Gastroesophageal sphincter (tissue), 4 donors: ENCODE data around the gene LRRC74A. TPM values are rescaled to one million over a fixed set of nuclear protein-coding genes. Genes with fewer than 3 reads are reported as not detected.

Source experiments
- ATAC-seq: fragments of 150-250 bp; one replicate; pipeline ENCODE4 v1.9.1; 2016; ENCODE audit warnings: mild to moderate bottlenecking, moderate library complexity
- H3K27ac ChIP-seq, 4 donors: fragments of 200-600 bp; sonication (generic) in 3 of 4; 1 replicate in 3 of 4; 2 replicates in 1 of 4; pipeline ENCODE4 v1.5.1; 2016 to 2019
- H3K27me3 ChIP-seq: fragments of 200-600 bp; sonication (generic); one replicate; pipeline ENCODE4 v1.5.1; 2019
- H3K36me3 ChIP-seq, 2 donors: fragments of 200-600 bp; sonication (generic); one replicate each; pipeline ENCODE4 v1.5.1; 2019; ENCODE audit warnings: control low read depth in 1 of 2
- H3K4me1 ChIP-seq, 3 donors: fragments of 200-600 bp; sonication (generic); 1 replicate in 2 of 3; 2 replicates in 1 of 3; pipeline ENCODE4 v1.5.1; 2016 to 2019; ENCODE audit warnings: control low read depth in 2 of 3
- H3K4me3 ChIP-seq, 2 donors: fragments of 200-600 bp; sonication (generic); one replicate each; pipeline ENCODE4 v1.5.1; 2019; ENCODE audit warnings: mild to moderate bottlenecking in 1 of 2, moderate library complexity in 1 of 2
- H3K9me3 ChIP-seq, 3 donors: fragments of 200-600 bp; sonication (generic); one replicate each; pipeline ENCODE4 v1.5.1; 2017 to 2019; ENCODE audit warnings: control low read depth in 2 of 3
- EP300 ChIP-seq: sonication (generic); formaldehyde crosslinking; IDR thresholded peaks from one replicate; pipeline ENCODE4 v1.6.1; 2017; ENCODE audit warnings: antibody characterized with exemption, mild to moderate bottlenecking
- POLR2A ChIP-seq, 2 donors: fragments of 450-650 bp; IDR thresholded peaks; one replicate each; pipeline ENCODE4 v1.6.1; 2017; ENCODE audit warnings: antibody characterized with exemption in 2 of 2, mild to moderate bottlenecking in 2 of 2, moderate library complexity in 1 of 2
- POLR2AphosphoS5 ChIP-seq: sonication (generic); formaldehyde crosslinking; IDR thresholded peaks from one replicate; pipeline ENCODE4 v1.6.1; 2017; ENCODE audit warnings: antibody characterized with exemption
- WGBS, 2 donors: methylation state at CpG; one replicate each; pipeline ENCODE4 v1.1.5; 2018; ENCODE audit warnings: low coverage in 1 of 2; 5-methylcytosine and 5-hydroxymethylcytosine counted together
- total RNA-seq, 4 donors: library from RNA; depleted of rRNA; stranded (reverse); fragments of >200 nt; gene quantifications; one replicate each; pipeline ENCODE4 v1.1.0, GENCODE V29; 2016
- TF ChIP-seq, protein P1 (sequence below), 4 experiments: fragments of 200-600 bp in 2 of 4; fragments of 450-650 bp in 2 of 4; sonication (generic) in 1 of 4; IDR thresholded peaks; one replicate each; pipeline ENCODE4 v1.5.1; 2017 to 2019; ENCODE audit warnings: antibody characterized with exemption in 4 of 4, mild to moderate bottlenecking in 2 of 4, moderate library complexity in 2 of 4

The LRRC74A gene
- total RNA-seq, 4 donors from 2014 or later: not detected

- peaks cover 0 to 56% (median 32%) of the 10 kb centered on the region in 3 donors for H3K4me1 ChIP-seq
- no peaks in the 10 kb centered on the region for H3K9me3 ChIP-seq
- no peaks in the 10 kb centered on the region for H3K36me3 ChIP-seq
- 58 to 67% methylated on average over 4 to 5 of the region's 6 CpGs for WGBS, 2 donors
- H3K27me3 ChIP-seq: no peaks in the 10 kb centered on the region
- H3K4me3 ChIP-seq: no peak overlapping the region
- TF ChIP-seq EP300: no peak
- peak; percentile 43 for TF ChIP-seq POLR2AphosphoS5
- peak; percentile 20 for ATAC-seq
- peak overlapping the region; percentile 31 to 78 (median 77) for H3K27ac ChIP-seq
These were observed 75.2 kb downstream of the LRRC74A start for GRCh38 chr14:76901171-76902055.

DNA sequence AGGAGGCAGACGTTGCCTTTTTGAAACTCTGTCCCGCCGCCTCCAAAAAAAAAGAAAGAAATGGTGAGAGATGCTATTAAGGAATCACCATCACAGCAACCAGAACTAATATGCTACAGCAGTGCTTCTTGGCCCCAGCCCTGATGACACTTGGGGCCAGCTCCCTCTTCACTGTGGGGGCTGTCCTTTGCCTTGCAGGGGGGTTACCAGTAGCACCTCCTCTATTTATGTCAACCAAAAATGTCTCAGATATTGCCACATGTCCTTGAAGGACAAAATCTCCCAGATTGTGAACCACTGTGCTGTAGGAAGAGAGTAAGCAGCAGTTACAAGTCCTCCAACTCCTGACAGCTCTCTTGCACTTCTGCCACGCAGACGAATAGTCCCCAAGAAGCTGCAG, 76.4 kb downstream of the LRRC74A start:
- WGBS, 2 donors: 47% methylated on average over 4 of the region's 5 CpGs; no CpG with 5 or more reads in 1 of the 2 donors
- peak overlapping the region in 3 of 4 donors; percentile 77 to 83 (median 78) for H3K27ac ChIP-seq
- TF ChIP-seq POLR2A (IDR thresholded peaks at IDR 0.05): no peak
- no peak for TF ChIP-seq EP300
- TF ChIP-seq POLR2AphosphoS5: no peak
- TF ChIP-seq, protein P1, sequence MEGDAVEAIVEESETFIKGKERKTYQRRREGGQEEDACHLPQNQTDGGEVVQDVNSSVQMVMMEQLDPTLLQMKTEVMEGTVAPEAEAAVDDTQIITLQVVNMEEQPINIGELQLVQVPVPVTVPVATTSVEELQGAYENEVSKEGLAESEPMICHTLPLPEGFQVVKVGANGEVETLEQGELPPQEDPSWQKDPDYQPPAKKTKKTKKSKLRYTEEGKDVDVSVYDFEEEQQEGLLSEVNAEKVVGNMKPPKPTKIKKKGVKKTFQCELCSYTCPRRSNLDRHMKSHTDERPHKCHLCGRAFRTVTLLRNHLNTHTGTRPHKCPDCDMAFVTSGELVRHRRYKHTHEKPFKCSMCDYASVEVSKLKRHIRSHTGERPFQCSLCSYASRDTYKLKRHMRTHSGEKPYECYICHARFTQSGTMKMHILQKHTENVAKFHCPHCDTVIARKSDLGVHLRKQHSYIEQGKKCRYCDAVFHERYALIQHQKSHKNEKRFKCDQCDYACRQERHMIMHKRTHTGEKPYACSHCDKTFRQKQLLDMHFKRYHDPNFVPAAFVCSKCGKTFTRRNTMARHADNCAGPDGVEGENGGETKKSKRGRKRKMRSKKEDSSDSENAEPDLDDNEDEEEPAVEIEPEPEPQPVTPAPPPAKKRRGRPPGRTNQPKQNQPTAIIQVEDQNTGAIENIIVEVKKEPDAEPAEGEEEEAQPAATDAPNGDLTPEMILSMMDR (IDR thresholded peaks at IDR 0.05): no peak
- no peak for ATAC-seq
- H3K27me3 ChIP-seq: no peaks in the 10 kb centered on the region
- H3K4me1 ChIP-seq: peaks cover 0 to 56% (median 32%) of the 10 kb centered on the region in 3 donors
- H3K9me3 ChIP-seq: no peaks in the 10 kb centered on the region
- no peak overlapping the region for H3K4me3 ChIP-seq
- no peaks in the 10 kb centered on the region for H3K36me3 ChIP-seq

DNA sequence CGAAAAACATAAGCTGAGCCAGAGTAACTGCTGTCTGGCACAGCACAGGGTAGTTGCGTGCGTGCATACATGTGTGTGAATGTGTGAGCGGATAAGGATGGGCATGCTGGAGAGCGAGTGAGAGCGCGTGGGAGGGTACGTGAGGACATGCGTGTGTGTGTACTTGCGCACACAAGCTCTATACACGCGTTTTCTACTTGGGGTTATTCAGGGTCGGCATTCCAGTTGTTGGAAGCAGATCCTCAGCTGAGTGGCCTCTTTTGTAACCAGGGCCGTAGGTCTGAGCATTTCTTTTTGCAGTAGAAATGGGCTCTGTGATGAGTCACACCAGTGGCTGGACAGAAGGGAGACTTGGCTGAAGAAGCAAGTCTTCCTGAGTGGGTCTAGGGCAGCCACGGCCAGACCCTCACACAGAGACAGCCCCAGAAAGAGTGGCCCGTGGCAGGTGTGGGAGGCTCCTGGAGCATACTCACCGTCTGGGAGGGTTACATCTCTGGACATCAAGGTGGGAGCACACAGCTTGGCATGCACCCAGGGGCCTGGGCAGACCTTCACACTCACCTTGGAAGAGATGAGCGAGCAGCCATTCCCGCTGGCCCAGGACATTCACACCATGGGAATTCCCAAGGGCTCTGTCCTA, 78.0 kb downstream of the LRRC74A start:
- 13 to 41% methylated on average over 4 to 6 of the region's 19 CpGs for WGBS, 2 donors
- H3K4me1 ChIP-seq: peaks cover 0 to 56% (median 32%) of the 10 kb centered on the region in 3 donors
- H3K27me3 ChIP-seq: no peaks in the 10 kb centered on the region
- ATAC-seq: peak; percentile 83
- peak overlapping the region; percentile 39 to 83 (median 78) for H3K27ac ChIP-seq
- H3K36me3 ChIP-seq: no peaks in the 10 kb centered on the region
- no peak overlapping the region for H3K4me3 ChIP-seq
- TF ChIP-seq EP300: no peak
- TF ChIP-seq POLR2A (IDR thresholded peaks at IDR 0.05): no peak
- TF ChIP-seq, protein P1 (IDR thresholded peaks at IDR 0.05): no peak
- peak; percentile 77 for TF ChIP-seq POLR2AphosphoS5
- no peaks in the 10 kb centered on the region for H3K9me3 ChIP-seq

- Histone ChIP-seq H3K4me3 (no peak overlapping the region), H3K27ac (peak overlapping the region; percentile 39 to 83 (median 78)), H3K36me3 (no peaks in the 10 kb centered on the region), H3K27me3 (no peaks in the 10 kb centered on the region), H3K4me1 (peaks cover 0 to 56% (median 32%) of the 10 kb centered on the region in 3 donors), H3K9me3 (no peaks in the 10 kb centered on the region)
- TF ChIP-seq POLR2A (IDR thresholded peaks at IDR 0.05) (no peak), POLR2AphosphoS5 (peak; percentile 51)
- peak; percentile 34 for ATAC-seq
- WGBS, 2 donors: 19 to 34% methylated on average over 9 to 13 of the region's 14 CpGs
These were observed 78.7 kb downstream of the LRRC74A start for GRCh38 chr14:76904740-76905569.

GRCh38 chr14:76908834-76909233, 82.6 kb downstream of the LRRC74A start:
- Histone ChIP-seq H3K9me3 (no peaks in the 10 kb centered on the region), H3K4me1 (peaks cover 2 to 34% (median 26%) of the 10 kb centered on the region in 3 donors), H3K36me3 (no peaks in the 10 kb centered on the region), H3K27me3 (no peaks in the 10 kb centered on the region), H3K27ac (no peak overlapping the region), H3K4me3 (no peak overlapping the region)
- whole genome bisulfite sequencing, 2 donors: no CpG with 5 or more reads among the region's 3 CpGs
- no peak for TF ChIP-seq EP300
- no peak for ATAC-seq

- TF ChIP-seq POLR2AphosphoS5: no peak
- no peak for TF ChIP-seq POLR2A (IDR thresholded peaks at IDR 0.05)
- TF ChIP-seq, protein P1 (IDR thresholded peaks at IDR 0.05): no peak
- TF ChIP-seq EP300: no peak
- Histone ChIP-seq H3K36me3 (no peaks in the 10 kb centered on the region), H3K4me1 (peaks cover 2 to 34% (median 24%) of the 10 kb centered on the region in 3 donors), H3K4me3 (no peak overlapping the region), H3K27ac (no peak overlapping the region), H3K27me3 (no peaks in the 10 kb centered on the region), H3K9me3 (no peaks in the 10 kb centered on the region)
- no peak for ATAC-seq
- WGBS, 2 donors: no CpG with 5 or more reads among the region's 2 CpGs
These were observed 83.1 kb downstream of the LRRC74A start for GRCh38 chr14:76909266-76909665.
